SK-N-SH (cell line): ENCODE results near the gene LGI1.

ENCODE experiments used
- CTCF ChIP-seq: fragments of 200-600 bp; sonication (generic); IDR thresholded peaks from 2 replicates; pipeline ENCODE4 v1.6.1; 2017; ENCODE audit warnings: antibody characterized with exemption, mild to moderate bottlenecking, moderate library complexity
- EP300 ChIP-seq, 2 experiments: IDR thresholded peaks; 2 replicates each; pipeline versions ENCODE4 v1.4.0 to v1.6.1; 2012; ENCODE audit warnings: borderline replicate concordance in 1 of 2, low read depth in 1 of 2, low read length in 1 of 2
- EZH2phosphoT487 ChIP-seq: fragments of 200-600 bp; sonication (generic); IDR thresholded peaks from 2 replicates; pipeline ENCODE4 v1.6.1; 2017; ENCODE audit warnings: low read depth, mixed run types, mild to moderate bottlenecking, antibody characterized with exemption, moderate library complexity, borderline replicate concordance
- MEF2A ChIP-seq: IDR thresholded peaks from 2 replicates; pipeline ENCODE4 v1.4.0; 2012; ENCODE audit warnings: low read depth, borderline replicate concordance
- YY1 ChIP-seq: IDR thresholded peaks from 2 replicates; pipeline ENCODE4 v1.4.0; 2012; ENCODE audit warnings: low read depth, mild to moderate bottlenecking
- TF ChIP-seq, protein P1 (sequence below): fragments of 150-350 bp; IDR thresholded peaks from 2 replicates; pipeline ENCODE4 v1.6.1; 2017; ENCODE audit warnings: antibody characterized with exemption, low read length, low read depth, borderline replicate concordance
- TF ChIP-seq, protein P2 (sequence below): IDR thresholded peaks from 2 replicates; pipeline ENCODE4 v1.6.1; 2012; ENCODE audit warnings: mild to moderate bottlenecking, low read depth, low read length, moderate library complexity

- TF ChIP-seq YY1: no peak
- TF ChIP-seq CTCF: no peak
- TF ChIP-seq EZH2phosphoT487: no peak
- TF ChIP-seq, protein P1, sequence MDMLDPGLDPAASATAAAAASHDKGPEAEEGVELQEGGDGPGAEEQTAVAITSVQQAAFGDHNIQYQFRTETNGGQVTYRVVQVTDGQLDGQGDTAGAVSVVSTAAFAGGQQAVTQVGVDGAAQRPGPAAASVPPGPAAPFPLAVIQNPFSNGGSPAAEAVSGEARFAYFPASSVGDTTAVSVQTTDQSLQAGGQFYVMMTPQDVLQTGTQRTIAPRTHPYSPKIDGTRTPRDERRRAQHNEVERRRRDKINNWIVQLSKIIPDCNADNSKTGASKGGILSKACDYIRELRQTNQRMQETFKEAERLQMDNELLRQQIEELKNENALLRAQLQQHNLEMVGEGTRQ: no peak
- TF ChIP-seq EP300 (IDR thresholded peaks at IDR 0.05; ENCODE audit: borderline replicate concordance in 1 of 2, low read depth in 1 of 2, low read length in 1 of 2): no peak
- TF ChIP-seq, protein P2, sequence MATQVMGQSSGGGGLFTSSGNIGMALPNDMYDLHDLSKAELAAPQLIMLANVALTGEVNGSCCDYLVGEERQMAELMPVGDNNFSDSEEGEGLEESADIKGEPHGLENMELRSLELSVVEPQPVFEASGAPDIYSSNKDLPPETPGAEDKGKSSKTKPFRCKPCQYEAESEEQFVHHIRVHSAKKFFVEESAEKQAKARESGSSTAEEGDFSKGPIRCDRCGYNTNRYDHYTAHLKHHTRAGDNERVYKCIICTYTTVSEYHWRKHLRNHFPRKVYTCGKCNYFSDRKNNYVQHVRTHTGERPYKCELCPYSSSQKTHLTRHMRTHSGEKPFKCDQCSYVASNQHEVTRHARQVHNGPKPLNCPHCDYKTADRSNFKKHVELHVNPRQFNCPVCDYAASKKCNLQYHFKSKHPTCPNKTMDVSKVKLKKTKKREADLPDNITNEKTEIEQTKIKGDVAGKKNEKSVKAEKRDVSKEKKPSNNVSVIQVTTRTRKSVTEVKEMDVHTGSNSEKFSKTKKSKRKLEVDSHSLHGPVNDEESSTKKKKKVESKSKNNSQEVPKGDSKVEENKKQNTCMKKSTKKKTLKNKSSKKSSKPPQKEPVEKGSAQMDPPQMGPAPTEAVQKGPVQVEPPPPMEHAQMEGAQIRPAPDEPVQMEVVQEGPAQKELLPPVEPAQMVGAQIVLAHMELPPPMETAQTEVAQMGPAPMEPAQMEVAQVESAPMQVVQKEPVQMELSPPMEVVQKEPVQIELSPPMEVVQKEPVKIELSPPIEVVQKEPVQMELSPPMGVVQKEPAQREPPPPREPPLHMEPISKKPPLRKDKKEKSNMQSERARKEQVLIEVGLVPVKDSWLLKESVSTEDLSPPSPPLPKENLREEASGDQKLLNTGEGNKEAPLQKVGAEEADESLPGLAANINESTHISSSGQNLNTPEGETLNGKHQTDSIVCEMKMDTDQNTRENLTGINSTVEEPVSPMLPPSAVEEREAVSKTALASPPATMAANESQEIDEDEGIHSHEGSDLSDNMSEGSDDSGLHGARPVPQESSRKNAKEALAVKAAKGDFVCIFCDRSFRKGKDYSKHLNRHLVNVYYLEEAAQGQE: no peak
- no peak for TF ChIP-seq MEF2A
Observed at GRCh38 chr10:93796167-93796566, 38.4 kb downstream of the LGI1 start.
